Panc1 (cell line): ENCODE measurements around the gene ZYG11B. TPM values are rescaled to one million over a fixed set of nuclear protein-coding genes. Genes with fewer than 3 reads are reported as not detected.

Source experiments
- ATAC-seq: fragments of 200-7000 bp; cut with Tn5 transposase; 2 replicates; pipeline ENCODE4 v1.9.1; 2020; ENCODE audit warnings: mild to moderate bottlenecking, moderate library complexity
- BruUV-seq: library from RNA; stranded (reverse); fragments of 400-500 nt; replicated peaks from 2 replicates; lab custom pipeline; 2021; lab: Mats Ljungman, UMichigan
- CTCF ChIA-PET: fragments of 300-600 bp; sonication (Branson Sonifier 250); formaldehyde crosslinking; loops from one replicate; lab custom pipeline; 2022; ENCODE audit warnings: antibody characterized with exemption; lab: Charles Lee
- POLR2A ChIA-PET: fragments of 300-600 bp; sonication (Branson Sonifier 250); formaldehyde crosslinking; loops from one replicate; lab custom pipeline; 2022; ENCODE audit warnings: antibody characterized with exemption; lab: Charles Lee
- DNase-seq: peaks from one replicate; pipeline ENCODE4 v3.0.0-alpha.2; 2010; ENCODE audit warnings: low read depth, low spot score
- H3K27ac ChIP-seq: 2 replicates; pipeline ENCODE4 v1.5.1; 2011; ENCODE audit warnings: mild to moderate bottlenecking, low read length, inconsistent platforms
- H3K27me3 ChIP-seq: fragments of 200-500 bp; sonication (Bioruptor generic); 2 replicates; pipeline ENCODE4 v1.6.0; 2014; ENCODE audit warnings: low read length, inconsistent platforms; ENCODE audit not compliant: control insufficient read depth, insufficient read depth
- H3K36me3 ChIP-seq: fragments of 200-500 bp; sonication (Bioruptor generic); 2 replicates; pipeline ENCODE4 v1.5.1; 2014; ENCODE audit warnings: inconsistent platforms, mild to moderate bottlenecking, low read length, moderate library complexity; ENCODE audit not compliant: control insufficient read depth, insufficient read depth
- H3K4me1 ChIP-seq: 2 replicates; pipeline ENCODE4 v1.5.1; 2011; ENCODE audit warnings: inconsistent platforms, mild to moderate bottlenecking, low read length, moderate library complexity; ENCODE audit not compliant: control insufficient read depth, insufficient read depth
- H3K4me3 ChIP-seq, 2 experiments: 2 replicates each; pipeline ENCODE4 v1.5.1; 2011 to 2012; ENCODE audit warnings: low read depth in 2 of 2, low read length in 2 of 2, mild to moderate bottlenecking in 2 of 2, inconsistent platforms in 1 of 2, moderate library complexity in 1 of 2
- H3K9me3 ChIP-seq: fragments of 200-500 bp; sonication (Bioruptor generic); 2 replicates; pipeline ENCODE4 v1.5.1; 2014; ENCODE audit warnings: low read depth, mild to moderate bottlenecking, inconsistent platforms, low read length, moderate library complexity; ENCODE audit not compliant: control insufficient read depth, insufficient read depth
- CTCF ChIP-seq: fragments of 450-650 bp; IDR thresholded peaks from 2 replicates; pipeline ENCODE4 v1.5.1; 2017; ENCODE audit warnings: mild to moderate bottlenecking
- POLR2AphosphoS5 ChIP-seq: IDR thresholded peaks from 2 replicates; pipeline ENCODE4 v1.6.1; 2012; ENCODE audit warnings: mild to moderate bottlenecking, low read depth, low read length, moderate library complexity
- REST ChIP-seq, 2 experiments: IDR thresholded peaks; 2 replicates each; pipeline ENCODE4 v1.6.1; 2011 to 2012; ENCODE audit warnings: low read depth in 2 of 2, control low read depth in 1 of 2, low read length in 1 of 2, mild to moderate bottlenecking in 1 of 2, moderate library complexity in 1 of 2; ENCODE audit not compliant: insufficient read depth in 1 of 2
- SIN3A ChIP-seq: IDR thresholded peaks from 2 replicates; pipeline ENCODE4 v1.6.1; 2012; ENCODE audit warnings: low read depth, mild to moderate bottlenecking, low read length, moderate library complexity, borderline replicate concordance; ENCODE audit not compliant: insufficient read depth
- TCF7L2 ChIP-seq: IDR thresholded peaks from 2 replicates; pipeline ENCODE4 v1.6.1; 2011; ENCODE audit warnings: mild to moderate bottlenecking, low read depth, low read length, inconsistent platforms
- in situ Hi-C: cut with HindIII; loops from 2 replicates; pipeline ENCODE4 v1.10.0; 2016; ENCODE audit warnings: low sequenced_read_pairs, low pct_unique_long_range_greater_than_20kb
- intact Hi-C: fragments of 100-400 bp; cut with micrococcal nuclease; formaldehyde crosslinking; loops from one replicate; pipeline ENCODE4 v1.10.0; 2022; ENCODE audit not compliant: unreplicated experiment
- total RNA-seq: library from RNA; stranded (reverse); gene quantifications from one replicate; pipeline ENCODE4 v1.2.1, GENCODE V29; 2021; ENCODE audit not compliant: unreplicated experiment

Gene ZYG11B
- total RNA-seq, 1 experiment from 2014 or later: 30.7 TPM

DNA sequence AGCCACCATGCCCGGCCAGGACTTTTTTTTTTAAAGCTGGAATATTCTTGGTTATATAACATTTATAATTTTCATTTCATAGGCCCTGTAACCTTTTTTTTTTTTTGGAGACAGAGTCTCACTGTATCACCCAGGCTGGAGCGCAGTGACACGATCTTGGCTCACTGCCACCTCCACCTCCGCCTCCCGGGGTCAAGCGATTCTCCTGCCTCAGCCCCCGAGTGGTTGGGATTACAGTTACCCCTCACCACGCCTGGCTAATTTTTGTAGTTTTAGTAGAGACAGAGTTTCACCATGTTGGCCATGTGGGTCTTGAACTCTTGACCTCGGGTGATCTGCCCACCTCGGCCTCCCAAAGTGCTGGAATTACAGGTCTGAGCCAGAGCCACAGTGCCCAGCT is 12.6 kb downstream of the ZYG11B start:
- BruUV-seq: no TSS peak
- CTCF ChIA-PET: interaction anchor here (0.7 to 1.0 kb wide), 2 partner anchors 721 to 760 kb away, joined by 3 to 4 read pairs; no protein-coding TSS in a partner anchor
- Histone ChIP-seq H3K4me3 (no peak overlapping the region), H3K36me3 (no peaks in the 10 kb centered on the region), H3K27ac (no peak overlapping the region), H3K27me3 (no peaks in the 10 kb centered on the region), H3K4me1 (peaks cover 3% of the 10 kb centered on the region; the same call in 1 of the 2 replicates), H3K9me3 (no peaks in the 10 kb centered on the region)
- POLR2A ChIA-PET: interaction anchor here (0.6 kb wide), 2 partner anchors 34 to 146 kb away, joined by 3 to 7 read pairs; no protein-coding TSS in a partner anchor
- intact Hi-C loops: no loop called here
- ATAC-seq (no peak), DNase-seq (no peak)
- in situ Hi-C loops: no loop called here
- no peak for TF ChIP-seq REST (IDR thresholded peaks at IDR 0.05; ENCODE audit: insufficient read depth in 1 of 2, low read depth in 2 of 2, low read length in 1 of 2)
- TF ChIP-seq TCF7L2: no peak
- TF ChIP-seq CTCF: no peak
- TF ChIP-seq SIN3A: no peak
- no peak for TF ChIP-seq POLR2AphosphoS5

- ATAC-seq (no peak), DNase-seq (no peak)
- intact Hi-C loops: no loop called here
- no TSS peak for BruUV-seq
- TF ChIP-seq SIN3A: no peak
- no peak for TF ChIP-seq TCF7L2
- no peak for TF ChIP-seq REST (IDR thresholded peaks at IDR 0.05; ENCODE audit: insufficient read depth in 1 of 2, low read depth in 2 of 2, low read length in 1 of 2)
- TF ChIP-seq POLR2AphosphoS5: no peak
- no peak for TF ChIP-seq CTCF
- ChIA-PET CTCF (interaction anchor here (0.7 to 1.0 kb wide), 2 partner anchors 720 to 761 kb away, joined by 3 to 4 read pairs; no protein-coding TSS in a partner anchor), POLR2A (no interaction called here)
- Histone ChIP-seq H3K27me3 (no peaks in the 10 kb centered on the region), H3K4me1 (peaks cover 3% of the 10 kb centered on the region; the same call in 1 of the 2 replicates), H3K27ac (no peak overlapping the region), H3K4me3 (no peak overlapping the region), H3K9me3 (no peaks in the 10 kb centered on the region), H3K36me3 (no peaks in the 10 kb centered on the region)
- in situ Hi-C loops: no loop called here
Observed at GRCh38 chr1:52739699-52740467, 13.6 kb downstream of the ZYG11B start.
